Stomach (tissue), 9 donors: ENCODE data around the gene TMEM116. TPM values are rescaled to one million over a fixed set of nuclear protein-coding genes. Genes with fewer than 3 reads are reported as not detected.

Experiments used
- DNase-seq, 2 donors: peaks; one replicate each; pipeline versions ENCODE4 v3.0.0 to v3.0.0-alpha.2; 2013 to 2019
- H3K27ac ChIP-seq, 5 donors: fragments of 200-600 bp in 4 of 5; sonication (generic) in 4 of 5; one replicate each; pipeline ENCODE4 v1.5.1; 2013 to 2019; ENCODE audit warnings: mild to moderate bottlenecking in 1 of 5, moderate library complexity in 1 of 5
- H3K27me3 ChIP-seq, 3 donors: fragments of 200-600 bp; sonication (generic); one replicate each; pipeline ENCODE4 v1.5.1; 2017 to 2019; ENCODE audit warnings: mixed run types in 1 of 3
- H3K36me3 ChIP-seq, 4 donors: fragments of 200-600 bp; sonication (generic); 1 replicate in 3 of 4; 2 replicates in 1 of 4; pipeline ENCODE4 v1.5.1; 2016 to 2019
- H3K4me1 ChIP-seq, 4 donors: fragments of 200-600 bp; sonication (generic); one replicate each; pipeline ENCODE4 v1.5.1; 2016 to 2019
- H3K4me3 ChIP-seq, 4 donors: fragments of 200-600 bp; sonication (generic) in 3 of 4; one replicate each; pipeline ENCODE4 v1.5.1; 2016 to 2019; ENCODE audit warnings: mild to moderate bottlenecking in 1 of 4
- H3K9me3 ChIP-seq, 4 donors: fragments of 200-600 bp; sonication (generic); one replicate each; pipeline ENCODE4 v1.5.1; 2016 to 2019
- CTCF ChIP-seq, 7 experiments: fragments of 450-650 bp in 4 of 7; fragments of 200-600 bp in 3 of 7; sonication (generic) in 3 of 7; IDR thresholded peaks; one replicate each; pipeline ENCODE4 v1.5.1; 2016 to 2019; ENCODE audit warnings: antibody characterized with exemption in 7 of 7, control low read depth in 2 of 7, mild to moderate bottlenecking in 1 of 7
- EP300 ChIP-seq: sonication (generic); formaldehyde crosslinking; IDR thresholded peaks from one replicate; pipeline ENCODE4 v1.6.1; 2017; ENCODE audit warnings: antibody characterized with exemption
- POLR2A ChIP-seq, 4 donors: fragments of 450-650 bp; IDR thresholded peaks; one replicate each; pipeline ENCODE4 v1.6.1; 2016; ENCODE audit warnings: antibody characterized with exemption in 4 of 4, control low read depth in 2 of 4, mild to moderate bottlenecking in 1 of 4, moderate library complexity in 1 of 4
- POLR2AphosphoS5 ChIP-seq, 3 donors: sonication (generic); formaldehyde crosslinking; IDR thresholded peaks; one replicate each; pipeline ENCODE4 v1.6.1; 2016; ENCODE audit warnings: antibody characterized with exemption in 3 of 3
- WGBS, 5 donors: extraction: QIAGEN DNeasy Blood & Tissue Kit in 3 of 5; methylation state at CpG; one replicate each; pipeline versions ENCODE4 v1.1.5 to v1.1.7; 2013 to 2018; 5-methylcytosine and 5-hydroxymethylcytosine counted together
- intact Hi-C: fragments of 100-400 bp; cut with DNase I; formaldehyde crosslinking; loops from one replicate; pipeline ENCODE4 v1.15.1; 2023; ENCODE audit warnings: low total_unique reads
- polyA plus RNA-seq, 3 donors: library from polyadenylated mRNA; stranded (reverse); fragments of 200-250 nt; gene quantifications; one replicate each; pipeline ENCODE4 v1.2.3, GENCODE V29; 2013
- total RNA-seq, 5 donors: library from RNA; depleted of rRNA; stranded (reverse); fragments of >200 nt; gene quantifications; one replicate each; pipeline versions ENCODE4 v1.1.0 to v1.2.3, GENCODE V29; 2014 to 2016
- donor health status: healthy with polysubstance abuse.
- donor health status: Bipolar disorder and iron deficiency.
- donor health status: healthy.

TMEM116 gene
- total and polyA plus RNA-seq, 8 donors: 0.58 to 20.2 (median 8.2) TPM

DNA sequence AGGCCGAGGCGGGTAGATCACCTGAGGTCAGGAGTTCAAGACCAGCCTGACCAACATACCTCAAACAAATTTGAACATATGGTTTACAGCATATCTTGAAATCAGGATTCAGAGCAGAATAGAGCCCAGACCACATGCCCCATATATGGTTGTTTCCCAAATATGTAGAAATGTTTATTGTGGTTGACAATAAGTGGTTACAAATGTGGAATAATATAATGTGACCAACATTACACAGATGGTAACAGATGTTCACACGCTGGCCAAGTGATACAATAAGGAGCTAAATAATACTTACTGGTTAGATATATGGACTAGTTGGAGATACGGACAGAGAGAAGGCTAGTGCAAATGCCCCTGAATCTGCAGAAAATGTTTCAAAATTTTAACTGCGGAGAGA lies 85.6 kb downstream of the TMEM116 start:
- TF ChIP-seq CTCF (IDR thresholded peaks at IDR 0.05): no peak
- TF ChIP-seq EP300: no peak
- no peak for TF ChIP-seq POLR2A (IDR thresholded peaks at IDR 0.05)
- no peak for TF ChIP-seq POLR2AphosphoS5 (IDR thresholded peaks at IDR 0.05)
- WGBS, 5 donors: 85 to 91% (median 87%) methylated on average over 5 of the region's 5 CpGs
- H3K4me1 ChIP-seq: no peaks in the 10 kb centered on the region
- DNase-seq: no peak
- no peak overlapping the region for H3K4me3 ChIP-seq
- no peak overlapping the region for H3K27ac ChIP-seq
- H3K9me3 ChIP-seq: no peaks in the 10 kb centered on the region
- intact Hi-C loops: no loop called here
- H3K36me3 ChIP-seq: peaks cover 0 to 15% (median 8%) of the 10 kb centered on the region in 4 donors
- H3K27me3 ChIP-seq: no peaks in the 10 kb centered on the region

DNA sequence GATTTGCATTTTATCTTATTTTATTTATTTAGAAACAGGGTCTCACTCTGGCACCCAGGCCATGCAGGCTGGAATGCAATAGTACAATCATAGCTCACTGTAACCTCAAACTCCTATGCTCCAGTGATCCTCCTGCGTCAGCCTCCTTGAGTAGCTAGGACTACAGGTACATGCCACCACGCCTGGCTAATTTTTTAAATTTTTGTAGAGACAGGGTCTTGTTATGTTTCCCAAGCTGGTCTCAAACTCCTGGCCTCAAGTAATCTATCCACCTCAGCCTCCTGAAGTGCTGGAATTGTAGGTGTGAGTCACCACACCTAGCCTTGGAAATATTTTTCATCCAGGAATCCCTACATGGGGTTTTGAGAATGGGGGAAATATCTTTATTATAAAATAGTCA lies 86.3 kb downstream of the TMEM116 start:
- no peak for DNase-seq
- intact Hi-C loops: no loop called here

GRCh38 chr12:111925171-111925570 lies 87.8 kb downstream of the TMEM116 start:
- 80 to 90% (median 87%) methylated on average over 3 of the region's 3 CpGs for WGBS, 5 donors
- intact Hi-C loops: no loop called here

More for the DNA sequence above, 86.3 kb downstream of the TMEM116 start:
- Histone ChIP-seq H3K4me3 (no peak overlapping the region), H3K36me3 (peaks cover 0 to 8% (median 3%) of the 10 kb centered on the region in 4 donors), H3K9me3 (no peaks in the 10 kb centered on the region), H3K27ac (no peak overlapping the region), H3K27me3 (no peaks in the 10 kb centered on the region), H3K4me1 (no peaks in the 10 kb centered on the region)
- no peak for TF ChIP-seq POLR2A (IDR thresholded peaks at IDR 0.05)
- TF ChIP-seq CTCF (IDR thresholded peaks at IDR 0.05): no peak
- WGBS, 5 donors: 94 to 100% (median 98%) methylated on average over 2 of the region's 2 CpGs

DNA sequence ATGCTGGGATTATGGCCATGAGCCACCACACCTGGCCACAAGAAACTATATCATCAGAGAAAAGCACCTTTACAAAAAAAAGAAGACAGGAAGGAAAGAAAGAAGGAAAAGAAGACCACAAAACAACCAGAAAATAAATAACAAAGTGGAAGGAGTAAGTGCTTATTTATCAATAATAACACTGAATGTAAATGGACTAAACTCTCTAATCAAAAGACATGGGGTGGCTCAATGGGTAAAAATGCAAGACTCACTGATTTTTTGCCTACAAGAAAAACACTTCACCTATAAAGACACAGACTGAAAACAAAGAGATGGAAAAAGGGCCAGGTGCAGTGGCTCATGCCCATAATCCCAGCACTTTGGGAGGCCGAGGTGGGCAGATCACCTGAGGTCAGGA lies 105.2 kb downstream of the TMEM116 start:
- no peak for TF ChIP-seq POLR2AphosphoS5 (IDR thresholded peaks at IDR 0.05)
- peaks cover 0 to 10% (median 1%) of the 10 kb centered on the region in 4 donors for H3K9me3 ChIP-seq
- intact Hi-C loops: no loop called here
- DNase-seq: no peak
- H3K4me3 ChIP-seq: no peak overlapping the region
- H3K27ac ChIP-seq: no peak overlapping the region
- H3K4me1 ChIP-seq: no peaks in the 10 kb centered on the region
- no peaks in the 10 kb centered on the region for H3K27me3 ChIP-seq
- 94 to 100% (median 100%) methylated on average over 1 of the region's 1 CpG for WGBS, 5 donors
- H3K36me3 ChIP-seq: peaks cover 0 to 11% (median 4%) of the 10 kb centered on the region in 4 donors

More at GRCh38 chr12:111925171-111925570, 87.8 kb downstream of the TMEM116 start:
- DNase-seq: no peak
- H3K36me3 ChIP-seq: no peaks in the 10 kb centered on the region
- TF ChIP-seq CTCF (IDR thresholded peaks at IDR 0.05): no peak
- no peak for TF ChIP-seq POLR2A (IDR thresholded peaks at IDR 0.05)
- no peak for TF ChIP-seq EP300
- TF ChIP-seq POLR2AphosphoS5 (IDR thresholded peaks at IDR 0.05): no peak
- no peaks in the 10 kb centered on the region for H3K4me1 ChIP-seq
- H3K27me3 ChIP-seq: no peaks in the 10 kb centered on the region
- no peaks in the 10 kb centered on the region for H3K9me3 ChIP-seq
- H3K4me3 ChIP-seq: no peak overlapping the region
- no peak overlapping the region for H3K27ac ChIP-seq

DNA sequence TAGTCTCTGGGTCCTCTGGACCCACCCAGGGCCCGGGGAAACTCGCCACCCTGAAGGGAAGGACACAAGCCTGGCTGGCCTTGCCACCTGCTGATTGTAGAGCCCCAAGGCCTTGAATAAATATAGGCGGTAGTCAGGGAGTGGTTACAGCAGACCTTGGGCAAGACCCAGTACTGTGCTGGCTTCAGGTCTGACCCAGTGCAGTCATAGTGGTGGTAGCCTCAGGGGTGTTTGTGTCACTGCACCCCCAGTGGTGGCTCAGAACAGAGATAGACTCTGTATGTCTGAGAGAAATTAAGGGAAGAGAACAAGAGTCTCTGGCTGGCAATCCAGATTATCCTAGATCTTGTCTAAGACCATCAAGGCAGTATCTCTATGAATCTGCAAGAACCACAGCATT lies 107.5 kb downstream of the TMEM116 start:
- no peak for TF ChIP-seq CTCF (IDR thresholded peaks at IDR 0.05)
- TF ChIP-seq POLR2A (IDR thresholded peaks at IDR 0.05): no peak
- TF ChIP-seq POLR2AphosphoS5 (IDR thresholded peaks at IDR 0.05): no peak
- TF ChIP-seq EP300: no peak
- Histone ChIP-seq H3K9me3 (peaks cover 0 to 10% (median 1%) of the 10 kb centered on the region in 4 donors), H3K4me3 (no peak overlapping the region), H3K4me1 (no peaks in the 10 kb centered on the region), H3K36me3 (peaks cover 0 to 11% (median 4%) of the 10 kb centered on the region in 4 donors), H3K27ac (no peak overlapping the region), H3K27me3 (no peaks in the 10 kb centered on the region)
- no peak for DNase-seq
- intact Hi-C loops: no loop called here
- WGBS, 5 donors: 85 to 98% (median 95%) methylated on average over 3 of the region's 3 CpGs
